Measurements from ENCODE around the gene LUC7L. TPM values are rescaled to one million over a fixed set of nuclear protein-coding genes. Genes with fewer than 3 reads are reported as not detected.

LUC7L gene
- total RNA-seq, 4 donors from 2014 or later = 85.1 to 316 (median 153) TPM

- TF ChIP-seq EP300 (IDR thresholded peaks at IDR 0.05; ENCODE audit: low read depth) (no peak), POLR2AphosphoS5 (IDR thresholded peaks at IDR 0.05) (no peak), POLR2A (IDR thresholded peaks at IDR 0.05) (no peak)
- TF ChIP-seq, protein P1, sequence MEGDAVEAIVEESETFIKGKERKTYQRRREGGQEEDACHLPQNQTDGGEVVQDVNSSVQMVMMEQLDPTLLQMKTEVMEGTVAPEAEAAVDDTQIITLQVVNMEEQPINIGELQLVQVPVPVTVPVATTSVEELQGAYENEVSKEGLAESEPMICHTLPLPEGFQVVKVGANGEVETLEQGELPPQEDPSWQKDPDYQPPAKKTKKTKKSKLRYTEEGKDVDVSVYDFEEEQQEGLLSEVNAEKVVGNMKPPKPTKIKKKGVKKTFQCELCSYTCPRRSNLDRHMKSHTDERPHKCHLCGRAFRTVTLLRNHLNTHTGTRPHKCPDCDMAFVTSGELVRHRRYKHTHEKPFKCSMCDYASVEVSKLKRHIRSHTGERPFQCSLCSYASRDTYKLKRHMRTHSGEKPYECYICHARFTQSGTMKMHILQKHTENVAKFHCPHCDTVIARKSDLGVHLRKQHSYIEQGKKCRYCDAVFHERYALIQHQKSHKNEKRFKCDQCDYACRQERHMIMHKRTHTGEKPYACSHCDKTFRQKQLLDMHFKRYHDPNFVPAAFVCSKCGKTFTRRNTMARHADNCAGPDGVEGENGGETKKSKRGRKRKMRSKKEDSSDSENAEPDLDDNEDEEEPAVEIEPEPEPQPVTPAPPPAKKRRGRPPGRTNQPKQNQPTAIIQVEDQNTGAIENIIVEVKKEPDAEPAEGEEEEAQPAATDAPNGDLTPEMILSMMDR (IDR thresholded peaks at IDR 0.05) = no peak
These were observed 33.0 kb upstream of the LUC7L start for GRCh38 chr16:262121-262745.

GRCh38 chr16:261031-261691 is 31.9 kb upstream of the LUC7L start:
- Histone ChIP-seq H3K4me3 (no peak overlapping the region), H3K27ac (no peak overlapping the region), H3K36me3 (peaks cover 0 to 29% (median 7%) of the 10 kb centered on the region in 4 donors), H3K9me3 (no peaks in the 10 kb centered on the region), H3K27me3 (no peaks in the 10 kb centered on the region), H3K4me1 (peaks cover 0 to 5% (median 0%) of the 10 kb centered on the region in 4 donors)
- TF ChIP-seq EP300 (IDR thresholded peaks at IDR 0.05; ENCODE audit: low read depth) = no peak
- TF ChIP-seq, protein P1 (IDR thresholded peaks at IDR 0.05) = no peak
- no peak for TF ChIP-seq POLR2AphosphoS5 (IDR thresholded peaks at IDR 0.05)
- no peak for TF ChIP-seq POLR2A (IDR thresholded peaks at IDR 0.05)
- intact Hi-C loops (cut with DNase I; ENCODE audit: low total_unique reads) = no loop called here
- WGBS, 2 donors (ENCODE audit: low coverage in 1 of 2) = 92% methylated on average over 28 of the region's 28 CpGs; no CpG with 5 or more reads in 1 of the 2 donors
- no peak for DNase-seq
- in situ Hi-C loops (cut with MboI; ENCODE audit: low pct_ligation_motif_present in 1 of 4, low pct_unique_long_range_greater_than_20kb in 1 of 4, low sequenced_read_pairs in 3 of 4) = no loop called here

More at GRCh38 chr16:262121-262745, 33.0 kb upstream of the LUC7L start:
- H3K36me3 ChIP-seq = peaks cover 0 to 29% (median 7%) of the 10 kb centered on the region in 4 donors
- in situ Hi-C loops (cut with MboI; ENCODE audit: low pct_ligation_motif_present in 1 of 4, low pct_unique_long_range_greater_than_20kb in 1 of 4, low sequenced_read_pairs in 3 of 4) = no loop called here
- 93 to 100% methylated on average over 3 to 28 of the region's 29 CpGs for WGBS, 2 donors (ENCODE audit: low coverage in 1 of 2)
- intact Hi-C loops (cut with DNase I; ENCODE audit: low total_unique reads) = no loop called here
- H3K4me1 ChIP-seq = peaks cover 0 to 5% (median 0%) of the 10 kb centered on the region in 4 donors
- no peak overlapping the region for H3K27ac ChIP-seq
- no peak overlapping the region for H3K4me3 ChIP-seq
- no peaks in the 10 kb centered on the region for H3K27me3 ChIP-seq
- no peak for DNase-seq
- H3K9me3 ChIP-seq = no peaks in the 10 kb centered on the region

DNA sequence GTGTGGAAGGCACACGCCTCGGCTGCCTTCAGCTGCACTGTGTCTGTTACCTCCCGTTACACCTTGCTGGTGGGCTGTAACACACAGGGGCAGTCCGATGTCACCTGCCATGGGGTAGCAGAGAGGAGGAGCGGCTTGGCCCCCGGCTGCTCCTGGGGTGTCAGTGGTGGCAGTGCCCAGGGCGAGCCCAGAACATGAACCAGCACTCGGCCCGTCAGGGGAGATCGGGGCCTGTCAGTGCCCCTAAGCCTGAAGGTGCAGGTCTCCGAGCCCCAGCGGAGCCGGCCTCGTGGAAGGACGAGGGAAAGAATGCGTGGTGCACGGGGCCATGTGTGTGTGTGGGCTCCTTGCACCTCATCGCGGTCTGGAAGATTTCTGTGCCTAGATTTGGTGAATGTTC is 31.1 kb upstream of the LUC7L start:
- Histone ChIP-seq H3K27ac (no peak overlapping the region), H3K4me3 (no peak overlapping the region), H3K4me1 (no peaks in the 10 kb centered on the region), H3K36me3 (peaks cover 0 to 29% (median 7%) of the 10 kb centered on the region in 4 donors), H3K9me3 (no peaks in the 10 kb centered on the region), H3K27me3 (no peaks in the 10 kb centered on the region)
- no peak for DNase-seq
- in situ Hi-C loops (cut with MboI; ENCODE audit: low pct_ligation_motif_present in 1 of 4, low pct_unique_long_range_greater_than_20kb in 1 of 4, low sequenced_read_pairs in 3 of 4) = no loop called here
- TF ChIP-seq POLR2A (IDR thresholded peaks at IDR 0.05) (no peak), POLR2AphosphoS5 (IDR thresholded peaks at IDR 0.05) (no peak), EP300 (IDR thresholded peaks at IDR 0.05; ENCODE audit: low read depth) (no peak)
- TF ChIP-seq, protein P1 (IDR thresholded peaks at IDR 0.05) = no peak
- intact Hi-C loops (cut with DNase I; ENCODE audit: low total_unique reads) = no loop called here
- WGBS, 2 donors (ENCODE audit: low coverage in 1 of 2) = 91 to 94% methylated on average over 13 to 19 of the region's 19 CpGs

DNA sequence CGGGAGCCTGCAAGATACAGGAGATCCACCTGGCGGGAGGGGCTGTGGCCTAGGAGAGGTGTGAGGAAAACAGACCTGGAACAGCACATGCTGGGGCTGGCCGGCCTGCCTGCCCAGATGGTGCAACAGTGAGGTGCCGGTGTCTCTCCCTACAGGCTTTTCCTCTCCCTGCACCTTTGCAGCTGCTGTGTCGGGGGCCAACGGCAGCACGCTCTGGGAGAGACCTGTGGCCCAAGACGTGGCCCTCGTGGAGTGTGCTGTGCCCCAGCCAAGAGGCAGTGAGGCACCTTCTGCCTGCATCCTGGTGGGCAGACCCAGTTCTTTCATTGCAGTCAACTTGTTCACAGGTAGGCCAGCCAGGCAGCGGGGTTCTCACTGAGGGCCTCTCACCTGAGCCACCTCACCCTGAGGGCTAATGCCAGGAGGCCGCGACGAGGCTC is 30.6 kb upstream of the LUC7L start:
- in situ Hi-C loops (cut with MboI; ENCODE audit: low pct_ligation_motif_present in 1 of 4, low pct_unique_long_range_greater_than_20kb in 1 of 4, low sequenced_read_pairs in 3 of 4) = no loop called here
- WGBS, 2 donors (ENCODE audit: low coverage in 1 of 2) = 87 to 100% methylated on average over 2 to 8 of the region's 13 CpGs
- Histone ChIP-seq H3K9me3 (no peaks in the 10 kb centered on the region), H3K4me3 (no peak overlapping the region), H3K36me3 (peaks cover 0 to 29% (median 7%) of the 10 kb centered on the region in 4 donors), H3K27me3 (no peaks in the 10 kb centered on the region), H3K4me1 (no peaks in the 10 kb centered on the region), H3K27ac (no peak overlapping the region)
- intact Hi-C loops (cut with DNase I; ENCODE audit: low total_unique reads) = no loop called here
- DNase-seq = no peak
- TF ChIP-seq POLR2AphosphoS5 (IDR thresholded peaks at IDR 0.05) = no peak
- no peak for TF ChIP-seq POLR2A (IDR thresholded peaks at IDR 0.05)
- TF ChIP-seq EP300 (IDR thresholded peaks at IDR 0.05; ENCODE audit: low read depth) = no peak
- TF ChIP-seq, protein P1 (IDR thresholded peaks at IDR 0.05) = no peak
